NCI-H345 treated with DMSO at 0.1 percent for 48 hours (cell line): ENCODE results near the gene KLF2.

Source experiments
- DNase-seq: peaks from one replicate; lab custom pipeline; 2025; ENCODE audit not compliant: unreplicated experiment; lab: John Stamatoyannopoulos, UW

The KLF2 gene

GRCh38 chr19:16363133-16363851 lies 38.7 kb downstream of the KLF2 start:
- DNase-seq, result no peak

GRCh38 chr19:16363852-16364230 lies 39.2 kb downstream of the KLF2 start:
- no peak for DNase-seq

GRCh38 chr19:16364231-16364865 lies 39.7 kb downstream of the KLF2 start:
- DNase-seq, result no peak

GRCh38 chr19:16365300-16365996 lies 40.8 kb downstream of the KLF2 start:
- DNase-seq, result no peak

GRCh38 chr19:16366056-16366432 lies 41.4 kb downstream of the KLF2 start:
- no peak for DNase-seq

GRCh38 chr19:16366433-16367260 lies 42.0 kb downstream of the KLF2 start:
- no peak for DNase-seq

- no peak for DNase-seq
Observed at GRCh38 chr19:16367261-16367683, 42.6 kb downstream of the KLF2 start.

GRCh38 chr19:16368385-16369305 lies 44.0 kb downstream of the KLF2 start:
- no peak for DNase-seq

GRCh38 chr19:16369306-16369663 lies 44.7 kb downstream of the KLF2 start:
- DNase-seq, result no peak

GRCh38 chr19:16369664-16370576 lies 45.3 kb downstream of the KLF2 start:
- DNase-seq, result no peak

GRCh38 chr19:16370641-16371391 lies 46.2 kb downstream of the KLF2 start:
- DNase-seq, result no peak

GRCh38 chr19:16371540-16371986 lies 46.9 kb downstream of the KLF2 start:
- no peak for DNase-seq

- DNase-seq, result no peak
Observed at GRCh38 chr19:16372065-16372915, 47.7 kb downstream of the KLF2 start.

GRCh38 chr19:16373079-16373478 lies 48.5 kb downstream of the KLF2 start:
- no peak for DNase-seq

- no peak for DNase-seq
Observed at GRCh38 chr19:16373532-16373931, 48.9 kb downstream of the KLF2 start.

GRCh38 chr19:16373989-16374388 lies 49.4 kb downstream of the KLF2 start:
- DNase-seq, result no peak

- DNase-seq, result no peak
Observed at GRCh38 chr19:16374436-16374835, 49.8 kb downstream of the KLF2 start.
